ENCODE data around the gene VPS54.
A peak's percentile ranks its signal among the peaks of the same experiment; 100 is the strongest.

VPS54 gene

GRCh38 chr2:64019083-64019974, at the start of gene VPS54:
VPS54 (minus strand) TSS chr2:64019428; CDS start chr2:63983999, 35,429 bp downstream.
- no peak for DNase-seq

- no peak for DNase-seq
Observed at GRCh38 chr2:64067326-64067725, 48.1 kb upstream of the VPS54 start.

- no peak for DNase-seq
Observed at GRCh38 chr2:64065516-64065915, 46.3 kb upstream of the VPS54 start.

DNA sequence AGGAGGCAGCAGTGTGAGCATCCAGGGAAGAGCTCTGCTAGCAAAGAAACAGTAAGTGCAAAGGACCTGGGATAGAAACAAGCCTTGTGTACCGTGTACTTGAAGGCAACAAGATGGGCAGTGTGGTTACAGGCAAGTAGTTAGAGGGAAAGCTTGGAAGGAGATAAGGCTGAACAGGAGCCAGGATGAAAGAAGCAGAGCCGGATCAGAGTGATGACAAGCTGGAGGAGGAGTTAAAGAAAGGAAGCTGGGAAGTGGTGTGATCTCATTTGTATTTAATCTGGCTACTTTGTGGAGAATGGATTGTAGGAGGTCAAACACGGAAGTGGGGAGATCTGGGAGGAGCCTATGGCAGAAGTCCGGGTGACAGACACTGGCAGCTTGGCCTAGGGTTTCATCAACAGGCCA, 44.7 kb upstream of the VPS54 start:
- DNase-seq = no peak

- DNase-seq = no peak
Observed at GRCh38 chr2:64063454-64063853, 44.2 kb upstream of the VPS54 start.

- no peak for DNase-seq
Observed at GRCh38 chr2:64062840-64063239, 43.6 kb upstream of the VPS54 start.

DNA sequence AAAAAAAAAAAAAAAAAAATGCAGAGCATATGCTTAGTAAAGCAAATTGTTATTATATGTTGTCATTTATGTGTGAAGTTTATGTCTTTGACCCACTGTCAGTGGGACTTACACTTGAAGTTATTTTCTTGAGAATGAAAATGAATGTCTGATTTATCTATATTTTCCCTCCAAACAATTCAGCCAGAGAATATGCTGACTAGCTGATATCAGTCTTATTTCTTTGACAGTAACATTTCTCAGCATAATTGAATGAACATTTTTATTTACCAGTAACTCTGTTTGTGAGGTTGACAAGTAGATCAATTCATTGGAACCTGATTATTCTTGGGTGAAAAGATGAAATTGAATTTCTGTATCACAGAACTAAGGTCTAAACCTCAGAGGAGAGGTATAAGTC, 40.0 kb upstream of the VPS54 start:
- DNase-seq = no peak

- DNase-seq = no peak
Observed at GRCh38 chr2:64056021-64056420, 36.8 kb upstream of the VPS54 start.

DNA sequence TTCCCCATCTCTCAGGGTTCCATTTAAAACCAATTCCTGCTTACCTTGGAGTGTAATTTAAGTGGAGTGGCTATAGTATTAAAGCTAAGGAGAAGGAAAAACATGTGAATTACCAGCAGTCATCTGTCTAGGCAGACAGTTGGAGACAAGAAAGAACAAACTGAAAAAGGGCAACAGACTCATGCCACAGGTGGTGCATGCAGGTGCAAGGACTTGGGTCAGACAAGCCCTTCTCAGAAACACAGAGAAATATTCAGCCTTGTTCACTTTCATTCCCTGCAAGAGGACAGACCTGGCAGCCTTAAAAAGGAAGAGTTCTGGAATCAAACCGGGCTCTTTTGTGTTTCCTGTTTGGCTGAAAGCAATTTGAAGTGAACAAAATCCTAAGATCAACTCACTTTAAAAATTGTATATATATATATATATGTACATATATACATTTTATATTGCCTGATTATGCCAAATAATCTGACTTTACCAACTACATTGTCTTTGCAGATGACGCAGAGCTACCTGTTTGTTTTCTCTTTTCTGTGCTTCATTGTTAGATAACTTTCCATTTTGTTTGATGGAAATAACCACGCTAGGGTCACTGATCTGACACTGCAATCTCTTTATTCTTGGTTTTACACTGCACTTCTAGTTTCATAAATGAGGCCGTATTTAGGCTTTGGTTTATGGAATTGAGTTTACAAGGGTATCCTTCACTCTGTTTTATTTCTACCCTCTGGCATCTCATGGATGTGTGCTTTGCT, 35.1 kb upstream of the VPS54 start:
- no peak for DNase-seq

DNA sequence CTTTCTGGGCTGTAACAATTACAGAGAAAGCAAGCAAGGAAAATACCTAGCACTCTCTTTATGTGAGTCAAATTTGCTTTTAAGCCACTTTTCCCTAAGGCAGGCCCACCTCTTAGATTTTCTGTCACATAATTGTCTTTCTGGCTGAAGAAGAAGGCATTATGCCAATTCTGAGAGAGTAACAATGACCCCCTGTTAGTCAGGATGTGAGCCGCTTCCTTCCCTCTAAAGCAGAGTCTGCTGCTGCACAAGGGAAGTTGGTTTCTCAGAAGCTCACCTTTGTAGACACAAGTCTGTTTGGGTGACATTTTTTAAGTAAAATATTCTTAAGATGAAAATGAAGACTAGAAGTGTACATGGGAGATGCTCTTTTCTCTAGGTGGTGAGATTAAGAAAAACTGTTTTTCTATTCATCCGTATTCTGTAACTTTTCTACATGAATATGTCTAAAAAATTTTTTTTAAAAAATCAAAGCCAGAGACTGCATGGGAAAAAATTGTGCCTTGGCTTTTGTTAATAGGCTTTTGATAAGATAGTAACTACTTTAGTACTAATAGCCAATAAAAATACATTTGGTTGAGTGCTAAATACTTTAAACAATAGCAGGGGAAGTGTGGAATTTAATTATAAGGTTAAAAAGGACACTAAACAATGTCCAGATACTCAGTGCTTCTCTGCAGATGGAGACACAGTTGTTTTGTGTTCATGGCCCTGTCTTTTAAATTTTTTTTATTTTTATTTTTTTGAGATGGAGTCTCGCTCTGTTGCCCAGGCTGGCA, 33.4 kb upstream of the VPS54 start:
- no peak for DNase-seq

- peak; percentile 51 for DNase-seq
Observed at GRCh38 chr2:64049633-64050220, 30.5 kb upstream of the VPS54 start.

- DNase-seq = no peak
Observed at GRCh38 chr2:64045938-64046337, 26.7 kb upstream of the VPS54 start.

- no peak for DNase-seq
Observed at GRCh38 chr2:64040161-64040560, 20.9 kb upstream of the VPS54 start.

GRCh38 chr2:64036034-64036705, 16.9 kb upstream of the VPS54 start:
- peak; percentile 44 for DNase-seq

DNA sequence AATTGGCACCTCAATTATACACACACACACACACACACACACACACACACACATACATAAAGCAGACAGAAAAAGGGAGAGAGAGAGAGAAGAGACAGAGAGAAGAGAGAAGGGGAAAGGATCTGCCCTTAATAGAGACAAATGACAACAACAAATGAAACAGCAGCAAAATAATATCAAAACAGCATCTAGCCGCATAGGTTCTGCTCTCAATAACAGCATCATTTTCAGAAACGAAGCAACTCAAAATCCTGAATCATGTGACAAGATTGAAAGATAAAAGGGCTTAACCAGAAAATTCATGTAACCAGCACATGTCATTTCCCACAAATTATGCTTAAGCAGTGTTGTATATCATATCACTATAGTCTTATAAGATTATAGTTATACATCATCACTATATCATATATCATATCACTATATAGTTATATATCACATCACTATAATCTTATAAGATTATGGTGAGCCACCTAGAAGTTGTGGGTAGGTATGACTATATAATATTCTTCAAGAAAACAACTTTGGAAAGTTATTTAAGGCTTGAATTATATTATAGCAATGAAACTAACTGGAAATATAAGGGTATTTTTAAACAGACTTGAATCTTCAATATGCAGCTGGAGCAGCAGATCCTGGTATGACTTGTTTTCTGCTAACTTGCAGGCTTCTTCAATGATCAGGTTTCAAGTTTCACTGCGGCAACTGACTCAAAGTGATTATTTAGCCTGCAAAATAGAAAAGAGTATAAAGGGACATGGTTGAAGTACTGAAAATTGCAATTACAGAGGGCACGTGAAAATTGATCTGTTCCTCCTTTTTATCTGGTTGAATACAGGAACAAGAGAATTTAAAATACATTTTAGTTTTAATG, 16.1 kb upstream of the VPS54 start:
- DNase-seq = no peak

DNA sequence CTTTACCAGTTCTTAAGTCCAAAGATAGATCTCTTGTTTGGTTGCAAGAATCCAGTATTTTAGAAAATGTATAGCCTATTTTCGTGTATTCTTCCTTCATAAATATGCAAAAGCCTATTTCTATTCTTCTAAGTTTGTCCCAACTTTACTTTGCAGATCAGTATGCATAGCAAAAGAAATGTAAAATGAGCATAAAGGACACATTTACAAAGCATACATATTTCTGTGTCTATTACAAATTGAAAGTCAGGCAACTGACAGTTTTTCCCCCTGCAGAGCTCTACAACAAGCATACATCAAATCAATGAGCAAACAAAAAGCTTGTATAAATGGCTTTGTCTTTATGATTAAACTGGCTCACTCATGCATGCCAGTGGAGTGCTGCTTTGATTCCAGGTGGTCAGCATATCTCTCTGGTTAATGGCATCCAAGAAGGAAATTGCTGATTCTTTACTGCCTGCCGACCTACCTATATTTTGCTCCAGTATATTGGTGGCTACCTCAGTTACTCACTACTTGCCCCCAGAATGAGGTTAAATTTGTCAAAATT, 10.0 kb upstream of the VPS54 start:
- DNase-seq = no peak

- DNase-seq = no peak
Observed at GRCh38 chr2:64025741-64026140, 6.5 kb upstream of the VPS54 start.

DNA sequence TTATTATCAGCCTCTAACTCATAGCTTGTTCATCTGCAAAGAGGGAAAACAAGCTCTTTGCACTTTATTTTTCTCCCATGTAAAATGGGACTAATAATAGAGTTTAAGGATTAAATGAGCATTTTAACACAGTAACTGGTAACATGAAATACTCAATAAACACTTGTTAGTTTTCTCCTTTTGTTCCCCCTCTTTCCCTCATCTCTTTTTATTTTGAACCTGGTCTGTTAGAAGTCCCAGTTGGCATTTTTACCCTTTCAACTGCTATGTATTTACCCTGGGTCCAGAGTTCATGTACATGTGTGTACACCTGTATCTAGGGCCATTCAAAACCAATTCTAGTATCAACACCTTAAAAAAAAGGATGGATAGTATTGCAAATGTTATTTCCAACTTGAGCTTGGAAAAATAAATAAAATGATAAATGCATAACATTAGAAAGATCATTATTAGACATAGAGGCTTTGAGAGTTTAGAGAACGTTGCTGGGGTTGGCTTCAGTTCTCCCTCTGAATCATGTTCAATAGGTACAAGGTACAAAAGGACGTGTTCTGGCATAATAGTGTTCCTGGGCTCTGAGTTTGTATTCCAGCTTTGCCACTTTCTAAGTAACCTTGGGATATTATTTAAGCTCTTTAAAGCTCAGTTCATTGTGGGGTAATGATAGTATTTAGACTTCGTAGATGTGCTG, 5.2 kb upstream of the VPS54 start:
- no peak for DNase-seq

- DNase-seq = no peak
Observed at GRCh38 chr2:64023485-64024258, 4.4 kb upstream of the VPS54 start.

DNA sequence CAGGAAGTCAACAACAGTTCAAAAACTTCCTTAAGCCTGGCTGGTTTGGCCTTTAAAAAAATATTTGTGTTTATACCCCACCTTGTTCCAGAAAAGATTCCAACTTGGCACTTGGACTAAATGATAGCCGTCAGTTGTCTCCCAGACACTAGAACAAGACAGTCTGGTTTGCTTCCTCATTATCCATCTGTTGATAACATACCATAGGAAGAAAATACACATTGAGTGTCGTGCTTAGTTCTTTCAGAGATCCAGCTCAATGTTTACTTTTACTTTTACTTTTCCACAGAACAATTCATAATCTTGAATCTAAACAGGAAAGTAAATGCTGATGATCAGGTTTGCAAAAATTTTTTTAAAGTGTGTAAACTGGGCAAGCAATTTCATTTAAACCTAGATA, 2.4 kb upstream of the VPS54 start:
- DNase-seq = no peak

Data from KG1 (cell line).